ENCODE data around the gene RCOR2. TPM values are rescaled to one million over a fixed set of nuclear protein-coding genes. Genes with fewer than 3 reads are reported as not detected.

Gene RCOR2
- total and polyA plus RNA-seq, 2 of the 13 experiments (the other 11 are each of a cell fraction or from before 2014, with no cell fraction given): 8.3 to 8.5 TPM

DNA sequence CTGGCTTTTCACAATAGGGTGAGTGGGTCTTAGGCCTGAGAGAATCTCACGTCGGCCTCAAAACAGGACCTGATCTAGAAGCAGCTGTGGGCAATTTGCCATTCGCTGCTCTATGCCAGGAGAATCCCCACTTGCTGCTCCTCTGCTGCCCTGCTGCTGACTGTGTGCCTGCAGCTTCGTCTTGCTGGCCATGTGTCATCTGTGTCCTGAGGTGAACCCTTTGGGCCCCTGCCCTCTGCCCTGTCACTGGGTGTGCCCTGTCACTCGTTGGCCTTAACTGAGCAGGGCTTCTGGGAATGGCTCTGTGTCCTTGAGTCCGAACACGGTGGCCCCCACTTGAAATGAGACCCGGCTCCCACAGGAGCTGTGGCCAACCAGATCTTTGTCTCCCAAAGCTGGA lies 28.0 kb upstream of the RCOR2 start (continued):
- TF ChIP-seq, protein P1, sequence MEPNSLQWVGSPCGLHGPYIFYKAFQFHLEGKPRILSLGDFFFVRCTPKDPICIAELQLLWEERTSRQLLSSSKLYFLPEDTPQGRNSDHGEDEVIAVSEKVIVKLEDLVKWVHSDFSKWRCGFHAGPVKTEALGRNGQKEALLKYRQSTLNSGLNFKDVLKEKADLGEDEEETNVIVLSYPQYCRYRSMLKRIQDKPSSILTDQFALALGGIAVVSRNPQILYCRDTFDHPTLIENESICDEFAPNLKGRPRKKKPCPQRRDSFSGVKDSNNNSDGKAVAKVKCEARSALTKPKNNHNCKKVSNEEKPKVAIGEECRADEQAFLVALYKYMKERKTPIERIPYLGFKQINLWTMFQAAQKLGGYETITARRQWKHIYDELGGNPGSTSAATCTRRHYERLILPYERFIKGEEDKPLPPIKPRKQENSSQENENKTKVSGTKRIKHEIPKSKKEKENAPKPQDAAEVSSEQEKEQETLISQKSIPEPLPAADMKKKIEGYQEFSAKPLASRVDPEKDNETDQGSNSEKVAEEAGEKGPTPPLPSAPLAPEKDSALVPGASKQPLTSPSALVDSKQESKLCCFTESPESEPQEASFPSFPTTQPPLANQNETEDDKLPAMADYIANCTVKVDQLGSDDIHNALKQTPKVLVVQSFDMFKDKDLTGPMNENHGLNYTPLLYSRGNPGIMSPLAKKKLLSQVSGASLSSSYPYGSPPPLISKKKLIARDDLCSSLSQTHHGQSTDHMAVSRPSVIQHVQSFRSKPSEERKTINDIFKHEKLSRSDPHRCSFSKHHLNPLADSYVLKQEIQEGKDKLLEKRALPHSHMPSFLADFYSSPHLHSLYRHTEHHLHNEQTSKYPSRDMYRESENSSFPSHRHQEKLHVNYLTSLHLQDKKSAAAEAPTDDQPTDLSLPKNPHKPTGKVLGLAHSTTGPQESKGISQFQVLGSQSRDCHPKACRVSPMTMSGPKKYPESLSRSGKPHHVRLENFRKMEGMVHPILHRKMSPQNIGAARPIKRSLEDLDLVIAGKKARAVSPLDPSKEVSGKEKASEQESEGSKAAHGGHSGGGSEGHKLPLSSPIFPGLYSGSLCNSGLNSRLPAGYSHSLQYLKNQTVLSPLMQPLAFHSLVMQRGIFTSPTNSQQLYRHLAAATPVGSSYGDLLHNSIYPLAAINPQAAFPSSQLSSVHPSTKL (CRISPR knock-in tag; IDR thresholded peaks at IDR 0.05): no peak; the same call in 1 of the 2 replicates
- TF ChIP-seq ZNF143 (CRISPR knock-in tag; IDR thresholded peaks at IDR 0.05) (peak; percentile 27; the same call in 1 of the 2 replicates), TCF7 (IDR thresholded peaks at IDR 0.05; ENCODE audit: low read depth) (no peak), BHLHE40 (IDR thresholded peaks at IDR 0.05; ENCODE audit: low read length) (no peak), KLF16 (CRISPR knock-in tag; IDR thresholded peaks at IDR 0.05) (0 out of 4 replicates have a peak, but pooled peaks of 1 of the 2 experiments have one; percentile 1), ZNF564 (CRISPR knock-in tag; IDR thresholded peaks at IDR 0.05) (no peak), POLR2AphosphoS5 (IDR thresholded peaks at IDR 0.05; ENCODE audit: low read depth, low read length) (no peak), HDAC1 (CRISPR knock-in tag; IDR thresholded peaks at IDR 0.05) (peak; percentile 68), ZNF350 (CRISPR knock-in tag; IDR thresholded peaks at IDR 0.05; ENCODE audit: borderline replicate concordance, low read depth) (no peak), TEAD3 (CRISPR knock-in tag; optimal IDR thresholded peaks at IDR 0.05; ENCODE audit: borderline replicate concordance) (no peak), CC2D1A (CRISPR knock-in tag; IDR thresholded peaks at IDR 0.05) (no peak), KAT2B (IDR thresholded peaks at IDR 0.05; ENCODE audit: borderline replicate concordance, low read depth, low read length) (no peak), ZNF616 (CRISPR knock-in tag; IDR thresholded peaks at IDR 0.05; ENCODE audit: low read depth) (no peak), SIX4 (CRISPR knock-in tag; IDR thresholded peaks at IDR 0.05) (no peak), IRF2 (CRISPR knock-in tag; IDR thresholded peaks at IDR 0.05) (no peak), MEIS2 (CRISPR knock-in tag; IDR thresholded peaks at IDR 0.05) (no peak), ZNF547 (CRISPR knock-in tag; IDR thresholded peaks at IDR 0.05) (no peak), MXD4 (CRISPR knock-in tag; IDR thresholded peaks at IDR 0.05) (peak; percentile 46; the same call in 1 of the 2 replicates)
- TF ChIP-seq, protein P2, sequence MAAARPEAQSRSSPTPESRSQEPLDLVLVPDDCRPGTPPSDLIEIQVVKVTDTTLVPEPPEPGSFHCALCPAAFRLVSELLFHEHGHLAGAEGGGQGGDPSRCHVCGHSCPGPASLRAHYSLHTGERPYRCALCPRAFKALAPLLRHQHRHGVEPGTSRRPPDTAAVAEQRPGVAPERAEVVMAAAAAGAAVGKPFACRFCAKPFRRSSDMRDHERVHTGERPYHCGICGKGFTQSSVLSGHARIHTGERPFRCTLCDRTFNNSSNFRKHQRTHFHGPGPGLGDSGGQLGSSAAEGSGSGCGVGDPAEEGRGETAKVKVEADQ (CRISPR knock-in tag; IDR thresholded peaks at IDR 0.05; ENCODE audit: borderline replicate concordance): no peak
- TF ChIP-seq, protein P3, sequence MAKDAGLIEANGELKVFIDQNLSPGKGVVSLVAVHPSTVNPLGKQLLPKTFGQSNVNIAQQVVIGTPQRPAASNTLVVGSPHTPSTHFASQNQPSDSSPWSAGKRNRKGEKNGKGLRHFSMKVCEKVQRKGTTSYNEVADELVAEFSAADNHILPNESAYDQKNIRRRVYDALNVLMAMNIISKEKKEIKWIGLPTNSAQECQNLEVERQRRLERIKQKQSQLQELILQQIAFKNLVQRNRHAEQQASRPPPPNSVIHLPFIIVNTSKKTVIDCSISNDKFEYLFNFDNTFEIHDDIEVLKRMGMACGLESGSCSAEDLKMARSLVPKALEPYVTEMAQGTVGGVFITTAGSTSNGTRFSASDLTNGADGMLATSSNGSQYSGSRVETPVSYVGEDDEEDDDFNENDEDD (CRISPR knock-in tag; IDR thresholded peaks at IDR 0.05; ENCODE audit: borderline replicate concordance): peak; percentile 43; the same call in 1 of the 2 replicates
- TF ChIP-seq, protein P4, sequence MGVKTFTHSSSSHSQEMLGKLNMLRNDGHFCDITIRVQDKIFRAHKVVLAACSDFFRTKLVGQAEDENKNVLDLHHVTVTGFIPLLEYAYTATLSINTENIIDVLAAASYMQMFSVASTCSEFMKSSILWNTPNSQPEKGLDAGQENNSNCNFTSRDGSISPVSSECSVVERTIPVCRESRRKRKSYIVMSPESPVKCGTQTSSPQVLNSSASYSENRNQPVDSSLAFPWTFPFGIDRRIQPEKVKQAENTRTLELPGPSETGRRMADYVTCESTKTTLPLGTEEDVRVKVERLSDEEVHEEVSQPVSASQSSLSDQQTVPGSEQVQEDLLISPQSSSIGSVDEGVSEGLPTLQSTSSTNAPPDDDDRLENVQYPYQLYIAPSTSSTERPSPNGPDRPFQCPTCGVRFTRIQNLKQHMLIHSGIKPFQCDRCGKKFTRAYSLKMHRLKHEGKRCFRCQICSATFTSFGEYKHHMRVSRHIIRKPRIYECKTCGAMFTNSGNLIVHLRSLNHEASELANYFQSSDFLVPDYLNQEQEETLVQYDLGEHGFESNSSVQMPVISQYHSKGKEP (CRISPR knock-in tag; IDR thresholded peaks at IDR 0.05): no peak
- TF ChIP-seq, protein P5, sequence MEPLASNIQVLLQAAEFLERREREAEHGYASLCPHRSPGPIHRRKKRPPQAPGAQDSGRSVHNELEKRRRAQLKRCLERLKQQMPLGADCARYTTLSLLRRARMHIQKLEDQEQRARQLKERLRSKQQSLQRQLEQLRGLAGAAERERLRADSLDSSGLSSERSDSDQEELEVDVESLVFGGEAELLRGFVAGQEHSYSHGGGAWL (CRISPR knock-in tag; IDR thresholded peaks at IDR 0.05): no peak
- TF ChIP-seq, protein P6, sequence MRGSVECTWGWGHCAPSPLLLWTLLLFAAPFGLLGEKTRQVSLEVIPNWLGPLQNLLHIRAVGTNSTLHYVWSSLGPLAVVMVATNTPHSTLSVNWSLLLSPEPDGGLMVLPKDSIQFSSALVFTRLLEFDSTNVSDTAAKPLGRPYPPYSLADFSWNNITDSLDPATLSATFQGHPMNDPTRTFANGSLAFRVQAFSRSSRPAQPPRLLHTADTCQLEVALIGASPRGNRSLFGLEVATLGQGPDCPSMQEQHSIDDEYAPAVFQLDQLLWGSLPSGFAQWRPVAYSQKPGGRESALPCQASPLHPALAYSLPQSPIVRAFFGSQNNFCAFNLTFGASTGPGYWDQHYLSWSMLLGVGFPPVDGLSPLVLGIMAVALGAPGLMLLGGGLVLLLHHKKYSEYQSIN (CRISPR knock-in tag; IDR thresholded peaks at IDR 0.05; ENCODE audit: borderline replicate concordance): no peak

All from HepG2 (cell line).